ENCODE data around the gene ZBTB16. TPM values are rescaled to one million over a fixed set of nuclear protein-coding genes. Genes with fewer than 3 reads are reported as not detected.
A peak's percentile ranks its signal among the peaks of the same experiment; 100 is the strongest.

The ZBTB16 gene
- total RNA-seq, 1 donor, result 91.6 TPM

DNA sequence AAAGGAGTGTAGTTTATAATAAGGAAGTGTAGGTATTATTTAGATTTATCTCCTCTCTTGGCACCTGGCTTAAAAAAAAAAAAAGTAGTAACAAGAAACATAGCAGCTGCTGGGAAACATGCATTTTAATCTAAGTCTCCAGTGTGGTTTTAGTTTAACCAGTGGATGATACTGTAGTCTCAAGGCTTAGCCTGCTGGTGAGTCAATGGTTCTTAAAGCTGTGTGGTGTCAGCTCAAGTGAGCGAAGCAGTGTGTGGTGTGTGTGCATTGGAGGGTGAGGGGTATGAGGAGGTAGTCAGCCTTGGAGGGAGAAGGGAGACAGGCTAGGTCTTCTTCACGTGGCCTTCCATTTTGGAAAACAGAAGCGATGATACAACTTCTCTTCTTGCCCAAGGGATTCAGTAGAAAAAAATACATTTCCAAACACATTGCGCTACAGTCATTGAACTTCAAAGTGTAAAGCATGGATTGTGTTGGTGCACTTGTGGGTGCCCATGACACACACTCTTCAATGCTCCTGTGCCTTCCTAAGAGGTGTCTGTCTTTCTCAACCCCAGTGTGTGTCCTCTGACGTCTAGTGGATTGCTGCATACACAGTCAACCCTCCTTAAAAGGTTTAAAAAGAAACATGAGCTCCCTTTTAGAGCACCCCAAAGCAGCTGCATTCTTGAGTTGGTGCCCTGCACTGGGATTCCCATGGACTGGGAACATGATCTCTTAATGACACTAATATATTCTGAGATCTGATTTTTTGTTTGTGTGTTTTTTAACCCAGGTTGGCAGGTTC, 40.1 kb downstream of the ZBTB16 start:
- DNase-seq (ENCODE audit: low read depth in 2 of 3, low spot score in 2 of 3), result peak in 1 of 3 donors; percentile 51

GRCh38 chr11:114102993-114103896, 43.7 kb downstream of the ZBTB16 start:
- DNase-seq (ENCODE audit: low read depth in 2 of 3, low spot score in 2 of 3), result no peak

DNA sequence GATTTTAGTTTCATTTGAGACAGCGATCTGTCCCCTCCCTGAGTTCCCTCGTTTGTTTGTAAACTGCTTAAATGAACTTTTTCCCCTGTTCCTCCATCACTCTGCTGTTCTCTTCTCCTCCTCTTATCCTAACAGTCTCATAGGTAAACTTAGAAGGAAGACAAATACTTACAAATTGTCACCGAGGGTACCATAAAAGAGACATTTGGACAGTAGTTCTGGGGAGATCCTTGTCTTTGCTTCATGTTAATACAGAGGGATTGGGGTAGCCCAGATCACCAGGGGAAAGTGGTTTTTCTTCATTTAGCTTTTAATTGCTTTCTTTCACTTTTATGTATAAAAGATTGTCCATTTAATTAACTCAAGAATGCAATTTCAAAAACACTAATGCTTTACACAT, 46.1 kb downstream of the ZBTB16 start:
- DNase-seq (ENCODE audit: low read depth in 2 of 3, low spot score in 2 of 3), result no peak

DNA sequence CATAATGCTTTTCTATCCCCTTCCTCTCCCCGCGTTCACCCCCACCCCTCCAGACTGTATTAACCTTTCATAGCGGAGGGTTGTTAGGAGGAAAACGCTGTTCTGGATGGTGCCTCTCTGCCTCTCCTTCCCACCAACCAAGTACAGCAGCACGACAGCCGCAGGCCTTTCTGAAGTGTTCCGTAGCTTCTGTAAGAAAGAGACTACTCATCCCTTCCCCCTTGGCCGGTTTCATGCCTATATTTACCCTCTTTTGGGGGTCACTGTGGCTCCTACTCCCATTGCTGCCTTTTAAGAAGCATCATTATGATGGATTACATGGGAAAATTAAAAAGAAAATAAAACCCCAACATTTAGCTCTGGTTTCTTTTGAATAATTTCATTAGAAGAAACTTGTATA, 46.5 kb downstream of the ZBTB16 start:
- DNase-seq (ENCODE audit: low read depth in 2 of 3, low spot score in 2 of 3), result no peak

DNA sequence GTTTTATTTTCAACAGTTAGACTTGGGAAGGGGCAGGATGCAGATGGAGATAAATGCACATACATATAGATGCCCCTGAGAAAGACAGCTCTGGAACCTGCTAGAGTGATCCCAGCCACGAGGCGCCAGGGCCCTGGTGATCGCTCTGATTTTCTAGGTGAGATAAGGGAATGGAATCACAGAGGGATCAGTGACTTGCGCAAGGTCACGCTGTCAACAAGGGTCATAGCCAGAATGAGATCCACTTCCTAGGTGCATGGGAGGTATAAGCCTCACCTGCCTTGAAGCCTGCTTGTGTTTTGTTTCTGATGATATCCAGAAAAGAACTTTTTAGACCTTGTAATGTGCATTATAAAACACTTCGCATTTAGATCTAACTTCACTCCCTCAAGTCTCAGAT, 47.5 kb downstream of the ZBTB16 start:
- DNase-seq (ENCODE audit: low read depth in 2 of 3, low spot score in 2 of 3), result no peak

- no peak for DNase-seq (ENCODE audit: low read depth in 2 of 3, low spot score in 2 of 3)
Measured at GRCh38 chr11:114108501-114109205, 49.1 kb downstream of the ZBTB16 start.

DNA sequence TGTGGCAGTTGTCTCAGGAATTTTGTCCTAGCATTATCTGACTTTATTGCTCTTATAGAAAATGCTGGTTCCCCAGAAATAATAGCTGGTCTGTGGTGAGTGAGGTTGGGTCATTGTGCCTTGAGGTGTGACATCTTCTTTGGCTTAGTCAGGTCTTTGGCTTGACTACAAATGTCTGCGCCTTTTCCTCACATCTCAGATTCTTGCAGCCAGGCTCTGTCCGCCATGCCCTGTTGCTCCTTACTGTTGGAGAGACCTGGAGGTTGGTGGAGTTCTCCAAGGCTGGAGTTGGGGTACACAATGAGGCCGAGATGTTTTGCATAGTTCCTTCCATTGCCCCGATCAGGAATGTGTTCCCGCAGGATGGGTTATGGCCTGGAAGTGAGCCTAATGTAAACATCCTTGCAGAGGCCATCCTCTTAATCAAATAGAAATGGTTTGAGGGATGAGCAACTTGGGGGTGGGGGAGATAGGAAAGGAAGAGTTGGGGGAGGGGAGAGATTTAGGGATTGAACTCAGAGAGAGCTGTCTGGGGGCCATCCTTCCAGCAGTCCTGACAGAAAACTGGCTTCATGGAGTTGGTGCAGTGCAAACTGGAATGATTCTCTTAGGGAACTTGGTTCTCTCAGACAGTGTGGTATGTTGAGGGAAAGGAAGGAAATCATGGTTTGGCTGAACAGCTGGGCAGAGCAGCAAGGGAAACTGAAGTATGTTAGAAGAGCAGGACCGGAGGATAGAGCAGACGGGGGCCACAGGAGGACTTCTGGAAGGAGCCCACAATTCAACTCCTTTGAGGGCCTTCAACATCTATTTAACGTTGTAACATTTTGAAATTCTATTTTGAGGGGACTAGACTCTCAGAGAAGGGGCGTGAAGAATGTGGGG, 49.9 kb downstream of the ZBTB16 start:
- peak in 1 of 3 donors; percentile 64 for DNase-seq (ENCODE audit: low read depth in 2 of 3, low spot score in 2 of 3)

- DNase-seq (ENCODE audit: low read depth in 2 of 3, low spot score in 2 of 3), result no peak
Measured at GRCh38 chr11:114110123-114110522, 50.6 kb downstream of the ZBTB16 start.

- DNase-seq (ENCODE audit: low read depth in 2 of 3, low spot score in 2 of 3), result peak in 2 of 3 donors; percentile 44 to 72
Measured at GRCh38 chr11:114110952-114111947, 51.7 kb downstream of the ZBTB16 start.

- DNase-seq (ENCODE audit: low read depth in 2 of 3, low spot score in 2 of 3), result no peak
Measured at GRCh38 chr11:114115451-114115928, 56.0 kb downstream of the ZBTB16 start.

- no peak for DNase-seq (ENCODE audit: low read depth in 2 of 3, low spot score in 2 of 3)
Measured at GRCh38 chr11:114116357-114116756, 56.8 kb downstream of the ZBTB16 start.

DNA sequence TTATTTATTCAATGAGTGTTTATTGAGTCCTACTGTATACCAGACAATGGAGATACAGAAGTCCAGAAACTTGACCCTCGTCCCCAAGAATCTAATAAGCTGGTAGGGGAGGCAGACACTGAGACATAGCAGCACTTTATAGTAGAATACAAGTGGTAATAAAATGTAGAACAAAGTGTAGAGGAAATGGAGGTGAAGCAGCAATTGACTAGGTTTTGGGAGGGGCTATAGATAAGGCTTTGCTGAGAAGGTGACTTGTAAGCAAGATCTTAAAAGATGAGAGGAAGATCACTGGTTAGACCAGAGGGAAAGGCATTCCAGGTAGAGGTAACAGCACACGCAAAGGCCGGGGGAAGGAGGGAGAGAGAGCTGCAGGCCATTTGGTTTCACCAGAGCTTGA, 57.3 kb downstream of the ZBTB16 start:
- DNase-seq (ENCODE audit: low read depth in 2 of 3, low spot score in 2 of 3), result no peak

DNA sequence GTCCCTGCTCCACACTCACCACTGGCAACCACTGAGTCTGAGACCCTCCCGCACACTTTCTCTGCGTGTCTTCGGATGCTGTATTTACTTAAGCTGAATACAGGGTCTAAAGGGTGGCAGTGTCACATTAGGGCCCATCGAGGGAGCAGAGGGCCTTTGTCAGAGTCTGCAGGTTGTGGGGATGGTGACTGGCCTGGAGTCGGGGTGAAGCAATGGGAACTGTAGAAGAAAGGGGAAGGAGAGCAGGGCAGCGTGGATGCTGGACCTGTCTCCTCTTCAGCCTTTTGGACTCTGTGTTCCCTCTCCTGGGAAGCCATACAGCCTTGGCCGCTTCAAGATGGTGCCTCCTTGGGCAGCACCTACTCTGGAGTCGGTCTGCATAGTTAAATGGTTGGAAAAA, 61.1 kb downstream of the ZBTB16 start:
- DNase-seq (ENCODE audit: low read depth in 2 of 3, low spot score in 2 of 3), result no peak

DNA sequence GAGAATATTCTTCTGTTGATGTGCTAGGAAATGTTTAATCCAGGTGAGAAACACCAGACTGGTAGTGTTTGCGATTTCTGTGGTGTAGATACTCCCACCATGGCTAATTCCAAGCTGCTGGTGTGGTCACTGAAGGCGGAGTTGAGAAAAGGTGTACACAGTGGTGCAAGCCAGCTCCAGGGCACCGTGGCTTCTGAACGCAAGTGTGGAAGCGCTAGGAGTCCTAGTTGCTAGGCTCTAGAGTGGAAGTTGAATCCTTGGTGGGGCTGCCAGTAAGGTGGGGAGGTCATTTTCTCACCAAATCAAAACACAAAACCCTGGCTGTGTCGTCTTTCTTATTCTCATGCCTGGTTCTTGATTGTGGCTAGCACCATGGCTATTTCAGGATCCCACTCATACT, 61.6 kb downstream of the ZBTB16 start:
- no peak for DNase-seq (ENCODE audit: low read depth in 2 of 3, low spot score in 2 of 3)

GRCh38 chr11:114121804-114122504, 62.4 kb downstream of the ZBTB16 start:
- no peak for DNase-seq (ENCODE audit: low read depth in 2 of 3, low spot score in 2 of 3)

- DNase-seq (ENCODE audit: low read depth in 2 of 3, low spot score in 2 of 3), result no peak
Measured at GRCh38 chr11:114122686-114123085, 63.2 kb downstream of the ZBTB16 start.

GRCh38 chr11:114123692-114124330, 64.3 kb downstream of the ZBTB16 start:
- no peak for DNase-seq (ENCODE audit: low read depth in 2 of 3, low spot score in 2 of 3)

All from hematopoietic multipotent progenitor cell (in vitro differentiated cells).